PFSK-1 (cell line): ENCODE results near the gene GNG8.

Source experiments
- POLR2AphosphoS5 ChIP-seq: IDR thresholded peaks from 2 replicates; pipeline ENCODE4 v1.6.1; 2012; ENCODE audit warnings: low read depth, mild to moderate bottlenecking, control low read depth, low read length, moderate library complexity
- TAF1 ChIP-seq: IDR thresholded peaks from 2 replicates; pipeline ENCODE4 v1.6.1; 2012; ENCODE audit warnings: low read length, control low read depth, borderline replicate concordance; ENCODE audit not compliant: insufficient read depth

DNA sequence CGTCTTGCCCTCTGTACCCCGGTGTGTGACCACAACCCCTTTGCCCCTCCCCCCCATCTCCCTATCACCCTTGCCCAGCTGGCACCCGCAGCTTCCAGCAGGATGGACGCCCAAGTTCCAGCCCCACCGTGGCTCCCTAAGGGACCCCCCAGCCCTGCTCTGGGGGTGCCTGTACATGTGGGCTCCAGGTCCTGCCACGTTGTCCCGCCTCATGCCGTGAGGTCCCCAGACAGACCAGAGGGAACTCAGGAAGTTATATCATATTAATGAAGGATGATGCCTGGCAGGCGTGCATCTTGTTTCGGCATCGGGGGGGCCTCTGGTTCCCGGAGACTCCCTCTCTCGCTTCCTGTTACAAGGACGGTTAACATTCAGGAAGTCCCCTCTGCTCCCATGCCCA, 9.6 kb downstream of the GNG8 start:
- TF ChIP-seq POLR2AphosphoS5 (no peak), TAF1 (no peak)
